CMK (cell line): Measurements from ENCODE around the gene HECW1.
"Not testable (repeated sequence)": the region's sequence is repeated elsewhere in the genome, so short reads cannot be mapped to it uniquely, and the experiment has no call there.

ENCODE experiments used
- DNase-seq: peaks from one replicate; pipeline ENCODE4 v3.0.0-alpha.2; 2010; ENCODE audit warnings: low read depth

HECW1 gene

DNA sequence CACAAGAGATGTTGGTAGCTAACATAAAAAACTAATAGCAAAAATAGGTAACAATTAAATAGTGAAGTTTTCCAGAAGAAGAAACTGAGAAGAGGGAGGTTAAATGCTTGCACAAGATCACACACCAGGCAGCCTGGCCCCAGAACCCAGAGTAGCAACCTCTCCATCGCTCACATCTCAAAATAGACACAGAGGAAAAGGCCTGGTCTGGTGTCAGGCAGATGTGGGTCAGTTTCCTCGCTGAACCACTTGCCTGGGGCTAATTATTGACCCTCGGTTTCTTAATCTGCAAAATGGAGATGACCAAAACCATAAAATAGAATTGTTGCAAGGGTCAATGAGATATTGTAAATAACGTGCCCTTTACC lies 425.9 kb downstream of the HECW1 start:
- DNase-seq: no peak

DNA sequence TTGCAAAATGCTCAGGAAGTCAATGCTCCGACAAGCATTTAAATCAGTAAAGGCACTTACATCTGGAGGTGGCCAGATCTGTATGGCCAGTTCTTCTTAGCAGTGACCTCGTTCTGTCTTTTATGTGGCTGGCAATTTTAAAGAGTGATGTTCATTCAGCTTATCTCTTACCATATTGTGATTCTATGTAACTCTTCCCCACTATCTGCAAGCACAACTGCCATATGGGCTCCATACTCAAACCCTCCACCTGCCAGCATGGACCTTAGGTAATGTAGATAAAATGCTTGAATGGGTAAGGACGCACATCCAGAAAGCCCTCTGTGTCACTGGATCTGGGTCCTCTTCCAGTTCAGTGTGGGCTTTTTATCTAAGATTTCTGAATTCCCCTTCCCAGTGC lies 428.0 kb downstream of the HECW1 start:
- DNase-seq: no peak

DNA sequence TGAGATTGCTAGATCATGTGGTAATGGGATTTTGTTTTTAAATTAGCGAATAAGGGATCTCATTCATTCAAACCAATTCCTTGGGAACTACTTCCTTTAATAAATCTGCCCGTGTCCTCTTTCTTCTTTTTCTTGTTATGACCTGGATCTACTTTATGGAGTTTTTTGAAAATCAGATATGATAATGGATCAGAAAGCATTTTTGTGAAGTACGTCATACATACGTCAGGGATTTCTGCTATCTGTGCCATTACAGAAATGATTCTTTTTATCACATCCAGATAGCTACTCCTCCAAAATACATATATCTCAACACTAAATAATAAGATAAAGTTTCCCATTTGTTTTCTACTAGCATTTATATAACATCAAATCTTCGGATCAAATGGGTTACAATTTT lies 430.3 kb downstream of the HECW1 start:
- no peak for DNase-seq

GRCh38 chr7:43546231-43546630 lies 433.8 kb downstream of the HECW1 start:
- no peak for DNase-seq

DNA sequence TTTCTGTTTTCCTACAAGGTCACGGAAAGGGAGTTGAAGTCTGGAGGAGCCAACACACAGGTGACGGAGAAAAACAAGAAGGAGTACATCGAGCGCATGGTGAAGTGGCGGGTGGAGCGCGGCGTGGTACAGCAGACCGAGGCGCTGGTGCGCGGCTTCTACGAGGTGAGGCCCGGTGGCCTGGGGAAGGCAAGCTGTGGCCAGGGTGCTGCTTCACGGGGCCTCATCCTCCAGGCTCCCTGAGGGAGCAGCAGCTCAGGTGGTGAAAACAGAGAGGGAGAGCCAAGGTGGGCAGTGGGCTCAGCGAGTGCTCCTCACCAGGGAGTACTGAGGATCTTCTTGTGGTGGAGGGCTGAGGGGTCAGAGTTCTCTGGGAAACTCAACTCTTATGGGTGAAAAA lies 438.0 kb downstream of the HECW1 start:
- DNase-seq: no peak

GRCh38 chr7:43552122-43552521 lies 439.7 kb downstream of the HECW1 start:
- DNase-seq: no peak

GRCh38 chr7:43553999-43554398 lies 441.6 kb downstream of the HECW1 start:
- DNase-seq: no peak

DNA sequence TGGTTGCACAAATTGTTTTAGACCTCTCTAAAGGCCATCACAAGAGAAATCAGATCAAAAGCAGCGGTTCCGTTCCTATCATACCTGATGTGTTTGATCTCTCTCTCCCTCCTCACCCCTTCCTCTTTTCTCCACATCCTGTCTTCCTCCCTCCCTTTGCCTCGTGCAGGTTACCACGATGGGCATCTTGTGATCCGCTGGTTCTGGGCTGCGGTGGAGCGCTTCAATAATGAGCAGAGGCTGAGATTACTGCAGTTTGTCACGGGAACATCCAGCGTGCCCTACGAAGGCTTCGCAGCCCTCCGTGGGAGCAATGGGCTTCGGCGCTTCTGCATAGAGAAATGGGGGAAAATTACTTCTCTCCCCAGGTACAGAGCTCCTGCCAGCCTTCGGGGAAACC lies 442.0 kb downstream of the HECW1 start:
- no peak for DNase-seq

GRCh38 chr7:43557831-43558495 lies 445.5 kb downstream of the HECW1 start:
- DNase-seq: no peak

GRCh38 chr7:43559171-43559945 lies 446.9 kb downstream of the HECW1 start:
- DNase-seq: no peak

DNA sequence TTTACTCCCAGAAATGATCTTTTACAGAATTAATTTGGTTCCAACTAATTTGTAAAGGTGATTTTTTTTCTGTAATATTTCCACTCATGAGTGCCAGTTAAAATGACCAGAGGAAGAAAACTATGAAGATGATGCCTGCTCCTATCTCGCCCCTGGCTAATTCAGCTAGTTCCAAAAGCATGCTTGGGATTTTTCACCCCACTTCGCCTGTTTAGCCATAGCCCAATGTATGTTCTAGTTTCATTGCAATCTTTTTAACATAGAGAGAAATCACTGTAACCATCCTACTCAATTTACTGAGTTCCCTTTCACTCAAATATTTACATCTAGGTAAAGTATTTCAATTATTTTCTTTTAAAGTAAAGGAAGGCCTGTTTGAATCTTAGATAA lies 447.5 kb downstream of the HECW1 start:
- DNase-seq: no peak

- DNase-seq: no peak
Measured at GRCh38 chr7:43560742-43561330, 448.4 kb downstream of the HECW1 start.

GRCh38 chr7:43562383-43562782 lies 449.9 kb downstream of the HECW1 start:
- no peak for DNase-seq

DNA sequence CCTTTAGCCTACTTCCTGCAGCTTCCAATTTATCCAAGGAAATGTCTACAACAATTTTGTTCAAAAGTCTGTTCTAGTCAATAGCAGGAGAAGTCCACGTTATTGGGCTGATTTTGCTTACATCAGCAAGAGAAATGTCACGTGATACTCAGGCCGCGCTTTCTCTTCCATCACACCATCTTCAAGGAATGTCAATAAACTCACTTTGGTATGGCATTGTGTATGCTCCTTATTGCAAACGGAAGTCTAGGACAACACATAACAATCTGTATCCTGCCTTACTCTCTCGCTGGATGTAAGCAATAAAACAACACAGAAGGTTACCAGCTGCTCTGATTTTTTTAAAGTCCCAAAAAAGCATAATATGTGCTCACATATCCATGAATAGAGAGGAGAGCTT lies 453.3 kb downstream of the HECW1 start:
- no peak for DNase-seq

GRCh38 chr7:43568529-43568928 lies 456.1 kb downstream of the HECW1 start:
- DNase-seq: no peak

DNA sequence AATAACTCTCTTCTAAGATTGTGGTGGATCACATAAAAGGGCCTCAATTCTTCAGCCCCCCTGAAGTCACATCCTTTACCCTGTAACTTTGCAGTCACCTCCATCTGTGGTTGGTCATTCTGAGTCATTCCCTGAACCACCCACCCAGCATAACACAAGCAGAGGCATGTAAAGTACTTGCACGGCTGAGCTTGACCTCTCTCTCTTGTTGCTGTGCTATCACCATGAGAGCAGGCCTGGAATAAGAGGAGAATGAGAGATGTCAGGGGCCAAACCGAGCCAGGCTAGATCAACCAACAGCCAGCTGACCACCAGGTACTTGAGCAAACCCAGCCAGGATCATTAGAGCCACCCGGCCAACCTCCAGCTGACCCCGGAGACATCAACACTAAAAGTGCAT lies 457.0 kb downstream of the HECW1 start:
- no peak for DNase-seq

GRCh38 chr7:43570688-43571365 lies 458.4 kb downstream of the HECW1 start:
- no peak for DNase-seq

DNA sequence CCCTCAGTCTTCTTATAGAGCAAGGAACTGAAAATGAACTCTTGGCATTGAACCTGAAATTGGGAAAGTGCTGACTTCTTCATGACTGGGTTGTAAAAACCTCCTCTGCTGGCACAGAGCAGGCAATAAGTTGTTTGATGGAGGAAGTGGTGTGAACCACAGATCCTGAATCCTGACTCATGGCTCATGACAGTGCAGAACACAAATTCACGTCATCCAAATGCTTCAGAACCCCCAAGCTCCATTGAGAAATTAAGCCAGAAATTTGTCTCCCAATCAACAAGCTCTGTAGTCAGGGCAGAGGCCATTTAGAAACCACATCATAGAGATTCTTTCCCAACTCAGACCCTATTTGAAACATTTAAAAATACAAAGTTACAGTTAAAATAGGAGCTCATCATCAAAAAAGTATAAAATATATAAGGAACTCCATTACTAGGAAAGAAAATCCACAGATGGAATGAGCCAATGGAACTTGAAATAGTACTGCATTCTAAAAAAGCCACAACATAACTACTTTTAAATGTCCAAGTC lies 460.1 kb downstream of the HECW1 start:
- DNase-seq: no peak

DNA sequence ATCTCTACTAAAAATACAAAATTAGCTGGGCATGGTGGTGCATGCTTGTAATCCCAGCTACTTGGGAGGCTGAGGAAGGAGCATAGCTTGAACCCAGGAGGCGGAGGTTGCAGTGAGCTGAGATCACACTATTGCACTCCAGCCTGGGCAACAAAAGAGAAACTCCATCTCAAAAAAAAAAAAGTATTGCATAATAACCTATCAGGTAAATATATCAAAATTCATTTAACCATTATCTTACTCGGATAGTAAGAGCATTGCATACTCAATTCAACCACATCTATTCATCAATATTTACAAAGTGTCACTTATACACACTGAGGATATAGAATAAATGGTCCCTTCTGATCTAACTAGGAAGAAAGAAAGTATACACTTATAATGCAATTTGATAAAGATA lies 461.4 kb downstream of the HECW1 start:
- DNase-seq: not testable (repeated sequence)

GRCh38 chr7:43575506-43575905 lies 463.1 kb downstream of the HECW1 start:
- DNase-seq: no peak

GRCh38 chr7:43576241-43576640 lies 463.8 kb downstream of the HECW1 start:
- DNase-seq: no peak

GRCh38 chr7:43577485-43577951 lies 465.1 kb downstream of the HECW1 start:
- DNase-seq: peak; percentile 83
